Right lung (tissue), 5 donors: Measurements from ENCODE around the gene SLC9A1. TPM values are rescaled to one million over a fixed set of nuclear protein-coding genes. Genes with fewer than 3 reads are reported as not detected.

Experiments used
- DNase-seq, 2 donors: peaks; one replicate each; pipeline ENCODE4 v3.0.0-alpha.2; 2013
- polyA plus RNA-seq, 5 donors: library from polyadenylated mRNA; unstranded; fragments of 120-200 nt; gene quantifications; one replicate each; pipeline versions ENCODE4 v1.2.1 to v1.2.3, GENCODE V29; 2013; ENCODE audit warnings: inconsistent platforms in 1 of 5, low replicate concordance in 1 of 5; ENCODE audit not compliant: insufficient read length in 5 of 5, insufficient read depth in 1 of 5

The SLC9A1 gene
- polyA plus RNA-seq, 5 donors = 15.1 to 23.9 (median 16.3) TPM

GRCh38 chr1:27152004-27152828, 2.7 kb downstream of the SLC9A1 start:
- DNase-seq = no peak

GRCh38 chr1:27150641-27151040, 4.3 kb downstream of the SLC9A1 start:
- DNase-seq = no peak

GRCh38 chr1:27150183-27150582, 4.7 kb downstream of the SLC9A1 start:
- no peak for DNase-seq

- no peak for DNase-seq
Measured at GRCh38 chr1:27149762-27150113, 5.2 kb downstream of the SLC9A1 start.

- no peak for DNase-seq
Measured at GRCh38 chr1:27149084-27149761, 5.7 kb downstream of the SLC9A1 start.

GRCh38 chr1:27148591-27148990, 6.3 kb downstream of the SLC9A1 start:
- no peak for DNase-seq

- no peak for DNase-seq
Measured at GRCh38 chr1:27147842-27148518, 6.9 kb downstream of the SLC9A1 start.

GRCh38 chr1:27145934-27146354, 9.0 kb downstream of the SLC9A1 start:
- no peak for DNase-seq

- no peak for DNase-seq
Measured at GRCh38 chr1:27144920-27145661, 9.8 kb downstream of the SLC9A1 start.

GRCh38 chr1:27144049-27144748, 10.7 kb downstream of the SLC9A1 start:
- no peak for DNase-seq

- DNase-seq = no peak
Measured at GRCh38 chr1:27143401-27143800, 11.5 kb downstream of the SLC9A1 start.

- no peak for DNase-seq
Measured at GRCh38 chr1:27142464-27142863, 12.5 kb downstream of the SLC9A1 start.

GRCh38 chr1:27141266-27142003, 13.5 kb downstream of the SLC9A1 start:
- DNase-seq = no peak

- no peak for DNase-seq
Measured at GRCh38 chr1:27139980-27140379, 14.9 kb downstream of the SLC9A1 start.

- no peak for DNase-seq
Measured at GRCh38 chr1:27138927-27139326, 16.0 kb downstream of the SLC9A1 start.

GRCh38 chr1:27138368-27138767, 16.6 kb downstream of the SLC9A1 start:
- no peak for DNase-seq

GRCh38 chr1:27137544-27138075, 17.3 kb downstream of the SLC9A1 start:
- no peak for DNase-seq

- no peak for DNase-seq
Measured at GRCh38 chr1:27136998-27137542, 17.9 kb downstream of the SLC9A1 start.

- no peak for DNase-seq
Measured at GRCh38 chr1:27136236-27136551, 18.7 kb downstream of the SLC9A1 start.

- no peak for DNase-seq
Measured at GRCh38 chr1:27135541-27136235, 19.2 kb downstream of the SLC9A1 start.
